B cell (primary cell): ENCODE measurements around the gene OR2M5. TPM values are rescaled to one million over a fixed set of nuclear protein-coding genes. Genes with fewer than 3 reads are reported as not detected.

ENCODE experiments used
- ATAC-seq: fragments of 200-7000 bp; cut with Tn5 transposase; one replicate; pipeline ENCODE4 v1.10.0; 2021; ENCODE audit warnings: low read depth, mild to moderate bottlenecking, moderate number of reproducible peaks, moderate library complexity
- CTCF ChIA-PET: fragments of 350-600 bp; sonication (Branson Sonifier 250); formaldehyde crosslinking; loops from one replicate; lab custom pipeline; 2021; ENCODE audit warnings: antibody characterized with exemption, inconsistent platforms; lab: Charles Lee
- POLR2A ChIA-PET: fragments of 350-600 bp; sonication (Branson Sonifier 250); formaldehyde crosslinking; loops from one replicate; lab custom pipeline; 2021; ENCODE audit warnings: antibody characterized with exemption; lab: Charles Lee
- DNase-seq: peaks from one replicate; pipeline ENCODE4 v3.0.0; 2013
- H2AFZ ChIP-seq: 2 replicates; pipeline ENCODE4 v1.6.1; 2012; ENCODE audit warnings: mild to moderate bottlenecking, low read depth, low read length; ENCODE audit not compliant: insufficient read depth, poor library complexity, severe bottlenecking
- H3K27ac ChIP-seq, 2 donors: 1 replicate in 1 of 2; 2 replicates in 1 of 2; pipeline ENCODE4 v1.5.1; 2012 to 2013; ENCODE audit warnings: low read length in 2 of 2, mild to moderate bottlenecking in 2 of 2, moderate library complexity in 1 of 2
- H3K27me3 ChIP-seq, 4 experiments: fragments of 200-600 bp in 1 of 4; sonication (generic) in 1 of 4; replicated peaks in 1 of 4; 1 replicate in 2 of 4; 2 replicates in 2 of 4; pipeline versions ENCODE4 v1.6.1 to v1.7.0; 2013 to 2016; ENCODE audit warnings: low read length in 3 of 4, mild to moderate bottlenecking in 2 of 4, mixed read lengths in 1 of 4, moderate library complexity in 1 of 4; ENCODE audit not compliant: insufficient read depth in 4 of 4, control insufficient read depth in 3 of 4; ENCODE audit errors: control extremely low read depth in 1 of 4
- H3K36me3 ChIP-seq, 2 experiments: replicated peaks in 1 of 2; 1 replicate in 1 of 2; 2 replicates in 1 of 2; pipeline versions ENCODE4 v1.6.1 to v1.7.1; 2013; ENCODE audit warnings: low read length in 1 of 2; ENCODE audit not compliant: insufficient read depth in 2 of 2, control insufficient read depth in 1 of 2; ENCODE audit errors: control extremely low read depth in 1 of 2, extremely low read depth in 1 of 2
- H3K4me1 ChIP-seq, 2 donors: fragments of 200-600 bp in 1 of 2; sonication (generic) in 1 of 2; 1 replicate in 1 of 2; 2 replicates in 1 of 2; pipeline versions ENCODE4 v1.5.1 to v1.6.1; 2013 to 2017; ENCODE audit warnings: low read length in 2 of 2; ENCODE audit not compliant: control insufficient read depth in 2 of 2, insufficient read depth in 2 of 2
- H3K4me2 ChIP-seq: replicated peaks from 2 replicates; pipeline ENCODE3; 2012; ENCODE audit warnings: mild to moderate bottlenecking, low read depth, low read length; ENCODE audit not compliant: poor library complexity, severe bottlenecking
- H3K4me3 ChIP-seq, 5 experiments: fragments of 200-600 bp in 1 of 5; sonication (generic) in 1 of 5; 1 replicate in 3 of 5; 2 replicates in 2 of 5; pipeline versions ENCODE4 v1.5.1 to v1.7.0; 2011 to 2016; ENCODE audit warnings: low read length in 4 of 5, mild to moderate bottlenecking in 4 of 5, low read depth in 2 of 5, control low read depth in 1 of 5, moderate library complexity in 1 of 5; ENCODE audit not compliant: insufficient read depth in 1 of 5; ENCODE audit errors: control extremely low read depth in 1 of 5, extremely low read depth in 1 of 5
- H3K79me2 ChIP-seq: fragments of 200-600 bp; sonication (generic); one replicate; pipeline ENCODE4 v1.6.0; 2016; ENCODE audit warnings: low read length; ENCODE audit not compliant: control insufficient read depth, insufficient read depth
- H3K9ac ChIP-seq: fragments of 200-600 bp; sonication (generic); 2 replicates; pipeline ENCODE4 v1.6.1; 2017; ENCODE audit warnings: mild to moderate bottlenecking, low read length, moderate library complexity
- H3K9me3 ChIP-seq, 3 donors: one replicate each; pipeline versions ENCODE4 v1.6.1 to v1.7.1; 2013; ENCODE audit warnings: low read length in 2 of 3; ENCODE audit not compliant: control insufficient read depth in 2 of 3, insufficient read depth in 1 of 3; ENCODE audit errors: control extremely low read depth in 1 of 3
- H4K20me1 ChIP-seq: 2 replicates; pipeline ENCODE4 v1.6.0; 2012; ENCODE audit warnings: mild to moderate bottlenecking, low read length; ENCODE audit not compliant: insufficient read depth, control insufficient read depth, poor library complexity, severe bottlenecking
- H3K27ac Mint-ChIP-seq: one replicate; pipeline ENCODE4 v1.8.0; 2021; ENCODE audit warnings: mixed read lengths
- H3K27me3 Mint-ChIP-seq: one replicate; pipeline ENCODE4 v1.8.0; 2021; ENCODE audit warnings: mixed read lengths
- H3K4me1 Mint-ChIP-seq: one replicate; pipeline ENCODE4 v1.8.0; 2021; ENCODE audit warnings: mixed read lengths
- H3K4me3 Mint-ChIP-seq: one replicate; pipeline ENCODE4 v1.8.0; 2021; ENCODE audit warnings: mixed read lengths
- H3K9me3 Mint-ChIP-seq: one replicate; pipeline ENCODE4 v1.8.0; 2022; ENCODE audit warnings: mixed read lengths; ENCODE audit not compliant: insufficient read depth
- CTCF ChIP-seq: fragments of 200-600 bp; IDR thresholded peaks from one replicate; pipeline ENCODE4 v1.8.0; 2022; ENCODE audit warnings: antibody characterized with exemption, mild to moderate bottlenecking
- EZH2 ChIP-seq: IDR thresholded peaks from 2 replicates; pipeline ENCODE4 v1.6.1; 2012; ENCODE audit warnings: borderline replicate concordance, low read depth, mild to moderate bottlenecking, moderate library complexity, low read length; ENCODE audit not compliant: insufficient read depth, poor library complexity, severe bottlenecking
- WGBS: methylation state at CpG from one replicate; pipeline ENCODE4 v1.1.5; 2013; ENCODE audit warnings: missing lambda C conversion rate; ENCODE audit not compliant: insufficient coverage; 5-methylcytosine and 5-hydroxymethylcytosine counted together
- intact Hi-C: fragments of 100-400 bp; cut with micrococcal nuclease; formaldehyde crosslinking; loops from one replicate; pipeline ENCODE4 v1.10.0; 2022
- polyA minus RNA-seq: library from RNA; depleted of rRNA, polyadenylated mRNA; stranded (reverse); fragments of >200 nt; gene quantifications from 2 replicates; pipeline ENCODE4 v1.2.3, GENCODE V29; 2012
- polyA plus RNA-seq: library from polyadenylated mRNA; depleted of rRNA; stranded (reverse); fragments of >200 nt; gene quantifications from 2 replicates; pipeline ENCODE4 v1.2.3, GENCODE V29; 2012
- total RNA-seq, 2 donors: library from RNA; stranded (reverse); fragments of 120-200 nt in 1 of 2; gene quantifications; 1 replicate in 1 of 2; 2 replicates in 1 of 2; pipeline versions ENCODE4 v1.2.3 to v1.2.4, GENCODE V29; 2013 to 2022

Gene OR2M5, protein sequence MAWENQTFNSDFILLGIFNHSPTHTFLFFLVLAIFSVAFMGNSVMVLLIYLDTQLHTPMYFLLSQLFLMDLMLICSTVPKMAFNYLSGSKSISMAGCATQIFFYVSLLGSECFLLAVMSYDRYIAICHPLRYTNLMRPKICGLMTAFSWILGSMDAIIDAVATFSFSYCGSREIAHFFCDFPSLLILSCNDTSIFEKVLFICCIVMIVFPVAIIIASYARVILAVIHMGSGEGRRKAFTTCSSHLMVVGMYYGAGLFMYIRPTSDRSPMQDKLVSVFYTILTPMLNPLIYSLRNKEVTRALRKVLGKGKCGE
- total RNA-seq, result not detected in 2 replicates
- total RNA-seq (2013), result not detected
- not detected in 2 replicates for polyA plus RNA-seq
- polyA minus RNA-seq, result not detected in 2 replicates

DNA sequence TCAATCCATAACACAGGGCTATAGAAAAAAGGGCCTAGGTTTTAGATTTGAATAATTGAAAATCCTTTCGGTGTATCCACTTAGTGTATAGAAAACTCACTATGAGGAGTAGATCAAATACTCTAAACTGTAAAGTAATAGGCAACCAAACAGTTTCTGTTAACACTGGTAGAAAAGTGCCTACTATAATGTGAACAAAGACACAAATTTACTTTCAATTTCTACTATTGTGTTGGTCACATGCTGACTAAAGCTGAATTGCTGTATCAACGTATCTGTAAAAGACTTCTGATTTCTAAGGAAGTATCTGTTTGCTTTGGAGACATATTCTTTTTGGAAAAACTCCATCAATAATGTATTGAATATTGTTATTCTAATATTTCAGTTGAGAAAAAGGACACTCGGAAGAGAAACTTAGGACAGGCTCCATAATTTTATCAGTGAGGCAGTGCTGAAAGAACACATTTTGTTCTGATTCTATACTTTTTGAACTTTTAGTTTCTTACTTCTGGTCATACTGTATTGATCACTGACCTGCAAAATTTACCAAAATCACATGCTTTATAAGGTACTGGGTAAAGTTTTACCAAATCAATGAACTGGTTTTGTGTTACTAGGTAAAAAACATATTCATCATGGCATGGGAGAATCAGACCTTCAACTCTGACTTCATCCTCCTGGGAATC is at the start of gene OR2M5:
TSS of gene OR2M5 (plus strand) at position 636 of the 686 bp plus-strand sequence. CDS start at position 636, 0 bp downstream.
- H3K27me3 Mint-ChIP-seq, result no peaks in the 10 kb centered on the region
- Histone ChIP-seq H3K4me1 (peaks cover 2 to 9% of the 10 kb centered on the region in 2 donors), H3K4me3 (no peak within 1 kb of the TSS), H3K79me2 (no peaks in the 10 kb centered on the region), H3K36me3 (no peaks in the 10 kb centered on the region), H3K27me3 (no peaks in the 10 kb centered on the region), H4K20me1 (no peaks in the 10 kb centered on the region), H3K9ac (no peak within 1 kb of the TSS), H3K9me3 (no peaks in the 10 kb centered on the region), H2AFZ (no peak within 1 kb of the TSS), H3K4me2 (no peak within 1 kb of the TSS), H3K27ac (no peak within 1 kb of the TSS)
- TF ChIP-seq EZH2 (no peak), CTCF (no peak)
- H3K4me3 Mint-ChIP-seq, result no peak within 1 kb of the TSS
- H3K9me3 Mint-ChIP-seq, result peaks cover 9% of the 10 kb centered on the region
- ATAC-seq (no peak), DNase-seq (no peak)
- peaks cover 10% of the 10 kb centered on the region for H3K4me1 Mint-ChIP-seq
- no peak within 1 kb of the TSS for H3K27ac Mint-ChIP-seq
- intact Hi-C loops, result no loop called here
- CTCF ChIA-PET, result no interaction called here
- POLR2A ChIA-PET, result no interaction called here
- no CpG with 5 or more reads among the region's 3 CpGs for WGBS

- H3K4me3 Mint-ChIP-seq, result no peak overlapping the region
- POLR2A ChIA-PET, result no interaction called here
Measured at GRCh38 chr1:248098529-248098928, 46.4 kb upstream of the OR2M5 start.

More at GRCh38 chr1:248098529-248098928, 46.4 kb upstream of the OR2M5 start:
- Histone ChIP-seq H3K79me2 (no peaks in the 10 kb centered on the region), H3K9ac (no peak overlapping the region), H3K4me1 (no peaks in the 10 kb centered on the region), H3K27me3 (no peaks in the 10 kb centered on the region), H3K4me2 (no peak overlapping the region), H2AFZ (no peak overlapping the region), H3K27ac (no peak overlapping the region), H3K9me3 (no peaks in the 10 kb centered on the region), H3K36me3 (no peaks in the 10 kb centered on the region), H4K20me1 (no peaks in the 10 kb centered on the region), H3K4me3 (no peak overlapping the region)
- ATAC-seq (no peak), DNase-seq (no peak)
- intact Hi-C loops, result no loop called here
- Mint-ChIP-seq H3K9me3 (no peaks in the 10 kb centered on the region), H3K27me3 (no peaks in the 10 kb centered on the region), H3K27ac (no peak overlapping the region), H3K4me1 (no peaks in the 10 kb centered on the region)
- no CpG with 5 or more reads among the region's 1 CpG for WGBS
- CTCF ChIA-PET, result no interaction called here
- TF ChIP-seq EZH2 (no peak), CTCF (no peak)
